Peyer's patch (tissue), 4 donors: Measurements from ENCODE around the gene C13orf42.

Experiments used
- CTCF ChIP-seq, 6 experiments: fragments of 450-650 bp in 4 of 6; fragments of 200-600 bp in 2 of 6; sonication (generic) in 1 of 6; IDR thresholded peaks; one replicate each; pipeline ENCODE4 v1.5.1; 2017 to 2019; ENCODE audit warnings: antibody characterized with exemption in 6 of 6, mild to moderate bottlenecking in 3 of 6, moderate library complexity in 1 of 6
- POLR2A ChIP-seq, 2 donors: fragments of 450-650 bp; IDR thresholded peaks; one replicate each; pipeline ENCODE4 v1.5.1; 2017; ENCODE audit warnings: antibody characterized with exemption in 2 of 2, mild to moderate bottlenecking in 2 of 2, moderate library complexity in 2 of 2

- TF ChIP-seq CTCF (IDR thresholded peaks at IDR 0.05), result no peak
- TF ChIP-seq POLR2A (IDR thresholded peaks at IDR 0.05), result no peak
Observed at GRCh38 chr13:51158880-51159518, 47.9 kb upstream of the C13orf42 start.
